K562 (cell line): ENCODE measurements around the gene OSBPL10. TPM values are rescaled to one million over a fixed set of nuclear protein-coding genes. Genes with fewer than 3 reads are reported as not detected.

Source experiments
- C11orf30 ChIP-seq: fragments of 450-650 bp; IDR thresholded peaks from 2 replicates; pipeline ENCODE4 v1.6.1; 2016; ENCODE audit warnings: low read depth, mild to moderate bottlenecking
- CBX5 ChIP-seq: IDR thresholded peaks from 2 replicates; pipeline ENCODE4 v1.6.1; 2014; ENCODE audit warnings: low read depth, borderline replicate concordance
- CHCHD3 ChIP-seq: fragments of 250-450 bp; sonication (Bioruptor Pico); IDR thresholded peaks from 2 replicates; pipeline ENCODE4 v2.1.2; 2022; ENCODE audit warnings: mild to moderate bottlenecking
- EP300 ChIP-seq: IDR thresholded peaks from 2 replicates; pipeline ENCODE4 v1.6.1; 2012; ENCODE audit warnings: low read length, improper control_type of control experiment
- FOS ChIP-seq: IDR thresholded peaks from 3 replicates; pipeline ENCODE4 v1.6.1; 2011; ENCODE audit not compliant: insufficient read length; ENCODE audit errors: extremely low read depth
- GTF2A2 ChIP-seq: IDR thresholded peaks from 2 replicates; pipeline ENCODE4 v1.6.1; 2016; ENCODE audit warnings: mild to moderate bottlenecking, missing genetic modification characterization, missing compliant biosample characterization
- HDAC3 ChIP-seq: fragments of 450-650 bp; IDR thresholded peaks from 2 replicates; pipeline ENCODE4 v1.6.1; 2018; ENCODE audit warnings: borderline replicate concordance, mild to moderate bottlenecking, moderate library complexity; ENCODE audit not compliant: partially characterized antibody
- HNRNPH1 ChIP-seq: fragments of 200-400 bp; formaldehyde crosslinking; optimal IDR thresholded peaks from 2 replicates; pipeline ENCODE3; 2017; ENCODE audit warnings: low read depth, mild to moderate bottlenecking, low read length, moderate library complexity
- MAFF ChIP-seq: IDR thresholded peaks from 2 replicates; pipeline ENCODE4 v1.6.1; 2012; ENCODE audit warnings: low read length, improper control_type of control experiment
- MAFK ChIP-seq: IDR thresholded peaks from 2 replicates; pipeline ENCODE4 v1.6.1; 2011; ENCODE audit warnings: low read length, improper control_type of control experiment
- MAZ ChIP-seq, 2 experiments: fragments of 450-650 bp in 1 of 2; sonication (generic) in 1 of 2; formaldehyde crosslinking; IDR thresholded peaks in 1 of 2; conservative IDR thresholded peaks in 1 of 2; 2 replicates each; pipeline versions ENCODE4 v1.4.0 to v1.5.0; 2020; ENCODE audit warnings: mild to moderate bottlenecking in 1 of 2, missing genetic modification reagents in 1 of 2
- MTA1 ChIP-seq: fragments of 450-650 bp; IDR thresholded peaks from 2 replicates; pipeline ENCODE4 v1.6.1; 2017; ENCODE audit warnings: borderline replicate concordance
- MTA2 ChIP-seq: fragments of 450-650 bp; IDR thresholded peaks from 2 replicates; pipeline ENCODE4 v1.6.1; 2016; ENCODE audit warnings: low read depth
- NFRKB ChIP-seq: fragments of 450-650 bp; IDR thresholded peaks from 2 replicates; pipeline ENCODE4 v1.6.1; 2016; ENCODE audit warnings: low read depth
- NUFIP1 ChIP-seq: fragments of 450-650 bp; IDR thresholded peaks from 2 replicates; pipeline ENCODE4 v1.6.1; 2018; ENCODE audit not compliant: partially characterized antibody
- PCBP1 ChIP-seq: fragments of 200-400 bp; formaldehyde crosslinking; IDR thresholded peaks from 2 replicates; pipeline ENCODE4 v1.6.1; 2018; ENCODE audit warnings: mild to moderate bottlenecking, low read depth, low read length; ENCODE audit not compliant: poor library complexity, severe bottlenecking
- TBL1XR1 ChIP-seq, 2 experiments: IDR thresholded peaks; 2 replicates each; pipeline ENCODE4 v1.6.1; 2012; ENCODE audit warnings: improper control_type of control experiment in 2 of 2, low read length in 2 of 2, mild to moderate bottlenecking in 1 of 2
- TSC22D4 ChIP-seq: fragments of 450-650 bp; IDR thresholded peaks from 2 replicates; pipeline ENCODE4 v1.6.1; 2016; ENCODE audit warnings: missing genetic modification characterization, missing biosample characterization, control low read depth
- ZFPM2 ChIP-seq: fragments of 250-450 bp; sonication (Bioruptor Pico); IDR thresholded peaks from 2 replicates; pipeline ENCODE4 v1.5.1; 2022; ENCODE audit warnings: mild to moderate bottlenecking
- ZNF184 ChIP-seq: sonication (generic); formaldehyde crosslinking; IDR thresholded peaks from 2 replicates; pipeline ENCODE4 v1.5.0; 2020; ENCODE audit warnings: missing genetic modification reagents
- ZNF316 ChIP-seq: fragments of 450-650 bp; IDR thresholded peaks from 2 replicates; pipeline ENCODE4 v1.6.1; 2016
- ZNF699 ChIP-seq: fragments of 250-450 bp; sonication (Bioruptor Pico); IDR thresholded peaks from 2 replicates; pipeline ENCODE4 v1.8.0; 2021; ENCODE audit warnings: mild to moderate bottlenecking, moderate library complexity; ENCODE audit not compliant: insufficient replicate concordance
- ZNF75A ChIP-seq: fragments of 450-650 bp; formaldehyde crosslinking; IDR thresholded peaks from 2 replicates; pipeline ENCODE4 v1.4.0; 2020; ENCODE audit warnings: mild to moderate bottlenecking
- polyA plus RNA-seq, 8 experiments: library from polyadenylated mRNA; depleted of rRNA in 4 of 8; stranded (reverse) in 5 of 8; unstranded in 3 of 8; fragments of >200 nt; fragmentation: Nextera tagmentation in 2 of 8; fragmentation: Illumina TruSeq in 1 of 8; extraction: Ambion mirVana in 2 of 8; extraction: Trizol in 1 of 8; gene quantifications; 2 replicates each; pipeline versions ENCODE4 v1.2.1 to v1.2.3, GENCODE V29; 2011 to 2014; ENCODE audit warnings: inconsistent platforms in 1 of 8, missing spikeins in 1 of 8
- total RNA-seq, 7 experiments: library from RNA; depleted of rRNA in 6 of 7; stranded (reverse); fragments of >200 nt in 6 of 7; fragmentation: Illumina TruSeq in 2 of 7; extraction: Trizol in 2 of 7; gene quantifications; 2 replicates each; pipeline versions ENCODE4 v1.2.1 to v1.2.3, GENCODE V29; 2011 to 2021; ENCODE audit warnings: low replicate concordance in 1 of 7
- TF ChIP-seq, protein P1 (sequence below): sonication (generic); formaldehyde crosslinking; IDR thresholded peaks from 2 replicates; pipeline ENCODE4 v1.8.0; 2022; ENCODE audit warnings: mild to moderate bottlenecking, missing genetic modification reagents
- TF ChIP-seq, protein P2 (sequence below): fragments of 450-650 bp; IDR thresholded peaks from 2 replicates; pipeline ENCODE4 v1.6.1; 2016; ENCODE audit warnings: borderline replicate concordance

The OSBPL10 gene
- total and polyA plus RNA-seq, 9 of the 15 experiments (the other 6 are each of a cell fraction or from before 2014, with no cell fraction given), result 0.03 to 0.19 (median 0.14) TPM; not detected in 2

DNA sequence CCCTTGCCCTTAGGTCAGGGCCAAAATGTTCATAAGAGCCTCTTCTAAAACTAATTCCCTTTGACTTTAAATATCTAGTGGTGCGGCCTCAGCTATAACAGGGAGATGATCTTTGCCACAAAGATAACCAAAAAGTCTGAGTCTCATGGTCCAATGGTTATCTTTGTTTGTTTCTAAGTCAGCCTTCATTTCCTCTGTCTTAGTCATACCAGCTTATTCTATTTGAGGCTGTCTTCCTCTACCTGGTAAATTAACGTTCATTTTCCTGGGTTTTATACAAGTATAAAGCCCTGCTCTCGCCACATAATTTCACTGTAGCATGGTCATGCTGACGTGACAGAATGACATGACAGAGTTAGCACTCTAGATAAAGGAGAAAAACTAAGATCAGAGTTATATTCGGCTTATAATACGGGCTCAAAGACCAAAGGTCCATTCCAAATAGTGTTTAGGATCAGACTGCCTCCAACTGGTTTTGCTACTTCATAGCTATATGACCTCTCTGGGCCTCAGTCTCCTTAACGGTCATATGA lies 18.9 kb upstream of the OSBPL10 start (continued):
- no peak for TF ChIP-seq ZFPM2 (CRISPR knock-in tag)
- no peak for TF ChIP-seq GTF2A2 (tag)
- TF ChIP-seq TBL1XR1 (IDR thresholded peaks at IDR 0.05; ENCODE audit: low read length in 2 of 2), result no peak
- peak; percentile 91 for TF ChIP-seq ZNF316
- TF ChIP-seq MAZ (CRISPR knock-in tag; conservative IDR thresholded peaks at IDR 0.05 in 1 of 2, IDR thresholded peaks at IDR 0.05 in 1 of 2), result no peak
- TF ChIP-seq NUFIP1, result no peak
- no peak for TF ChIP-seq FOS
- TF ChIP-seq C11orf30, result peak; percentile 86
- no peak for TF ChIP-seq MTA2
- TF ChIP-seq ZNF184 (CRISPR knock-in tag), result no peak
- no peak for TF ChIP-seq EP300
- TF ChIP-seq TSC22D4 (tag), result no peak
- no peak for TF ChIP-seq PCBP1
- TF ChIP-seq ZNF75A (CRISPR knock-in tag), result no peak
- peak; percentile 64 for TF ChIP-seq MAFF
- TF ChIP-seq, protein P1, sequence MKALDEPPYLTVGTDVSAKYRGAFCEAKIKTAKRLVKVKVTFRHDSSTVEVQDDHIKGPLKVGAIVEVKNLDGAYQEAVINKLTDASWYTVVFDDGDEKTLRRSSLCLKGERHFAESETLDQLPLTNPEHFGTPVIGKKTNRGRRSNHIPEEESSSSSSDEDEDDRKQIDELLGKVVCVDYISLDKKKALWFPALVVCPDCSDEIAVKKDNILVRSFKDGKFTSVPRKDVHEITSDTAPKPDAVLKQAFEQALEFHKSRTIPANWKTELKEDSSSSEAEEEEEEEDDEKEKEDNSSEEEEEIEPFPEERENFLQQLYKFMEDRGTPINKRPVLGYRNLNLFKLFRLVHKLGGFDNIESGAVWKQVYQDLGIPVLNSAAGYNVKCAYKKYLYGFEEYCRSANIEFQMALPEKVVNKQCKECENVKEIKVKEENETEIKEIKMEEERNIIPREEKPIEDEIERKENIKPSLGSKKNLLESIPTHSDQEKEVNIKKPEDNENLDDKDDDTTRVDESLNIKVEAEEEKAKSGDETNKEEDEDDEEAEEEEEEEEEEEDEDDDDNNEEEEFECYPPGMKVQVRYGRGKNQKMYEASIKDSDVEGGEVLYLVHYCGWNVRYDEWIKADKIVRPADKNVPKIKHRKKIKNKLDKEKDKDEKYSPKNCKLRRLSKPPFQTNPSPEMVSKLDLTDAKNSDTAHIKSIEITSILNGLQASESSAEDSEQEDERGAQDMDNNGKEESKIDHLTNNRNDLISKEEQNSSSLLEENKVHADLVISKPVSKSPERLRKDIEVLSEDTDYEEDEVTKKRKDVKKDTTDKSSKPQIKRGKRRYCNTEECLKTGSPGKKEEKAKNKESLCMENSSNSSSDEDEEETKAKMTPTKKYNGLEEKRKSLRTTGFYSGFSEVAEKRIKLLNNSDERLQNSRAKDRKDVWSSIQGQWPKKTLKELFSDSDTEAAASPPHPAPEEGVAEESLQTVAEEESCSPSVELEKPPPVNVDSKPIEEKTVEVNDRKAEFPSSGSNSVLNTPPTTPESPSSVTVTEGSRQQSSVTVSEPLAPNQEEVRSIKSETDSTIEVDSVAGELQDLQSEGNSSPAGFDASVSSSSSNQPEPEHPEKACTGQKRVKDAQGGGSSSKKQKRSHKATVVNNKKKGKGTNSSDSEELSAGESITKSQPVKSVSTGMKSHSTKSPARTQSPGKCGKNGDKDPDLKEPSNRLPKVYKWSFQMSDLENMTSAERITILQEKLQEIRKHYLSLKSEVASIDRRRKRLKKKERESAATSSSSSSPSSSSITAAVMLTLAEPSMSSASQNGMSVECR (CRISPR knock-in tag), result no peak
- no peak for TF ChIP-seq CHCHD3 (CRISPR knock-in tag)
- TF ChIP-seq HNRNPH1, result no peak
- peak; percentile 66; the same call in 1 of the 2 replicates for TF ChIP-seq MAFK
- TF ChIP-seq CBX5, result no peak
- TF ChIP-seq MTA1, result no peak
- TF ChIP-seq, protein P2, sequence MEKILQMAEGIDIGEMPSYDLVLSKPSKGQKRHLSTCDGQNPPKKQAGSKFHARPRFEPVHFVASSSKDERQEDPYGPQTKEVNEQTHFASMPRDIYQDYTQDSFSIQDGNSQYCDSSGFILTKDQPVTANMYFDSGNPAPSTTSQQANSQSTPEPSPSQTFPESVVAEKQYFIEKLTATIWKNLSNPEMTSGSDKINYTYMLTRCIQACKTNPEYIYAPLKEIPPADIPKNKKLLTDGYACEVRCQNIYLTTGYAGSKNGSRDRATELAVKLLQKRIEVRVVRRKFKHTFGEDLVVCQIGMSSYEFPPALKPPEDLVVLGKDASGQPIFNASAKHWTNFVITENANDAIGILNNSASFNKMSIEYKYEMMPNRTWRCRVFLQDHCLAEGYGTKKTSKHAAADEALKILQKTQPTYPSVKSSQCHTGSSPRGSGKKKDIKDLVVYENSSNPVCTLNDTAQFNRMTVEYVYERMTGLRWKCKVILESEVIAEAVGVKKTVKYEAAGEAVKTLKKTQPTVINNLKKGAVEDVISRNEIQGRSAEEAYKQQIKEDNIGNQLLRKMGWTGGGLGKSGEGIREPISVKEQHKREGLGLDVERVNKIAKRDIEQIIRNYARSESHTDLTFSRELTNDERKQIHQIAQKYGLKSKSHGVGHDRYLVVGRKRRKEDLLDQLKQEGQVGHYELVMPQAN, result no peak
- no peak for TF ChIP-seq ZNF699 (CRISPR knock-in tag)
- no peak for TF ChIP-seq NFRKB
- no peak for TF ChIP-seq HDAC3
